GM18873 (cell line): ENCODE data around the gene PP2D1.
"Not testable (repeated sequence)": the region's sequence is repeated elsewhere in the genome, so short reads cannot be mapped to it uniquely, and the experiment has no call there.

Experiments used
- ATAC-seq: cut with Tn5 transposase; IDR thresholded peaks from one replicate; pipeline ENCODE4 v1.9.1; 2021; ENCODE audit warnings: mild to moderate bottlenecking, moderate library complexity, moderate number of reproducible peaks; ENCODE audit not compliant: unreplicated experiment, low FRiP score

PP2D1 gene

GRCh38 chr3:20012164-20012563 is at the start of gene PP2D1:
Gene PP2D1 (minus strand): TSS chr3:20012264. CDS start chr3:20012072, 192 bp downstream.
- ATAC-seq: no peak

- peak; percentile 78 for ATAC-seq
Measured at GRCh38 chr3:20060974-20061685, 49.1 kb upstream of the PP2D1 start.

- ATAC-seq: no peak
Measured at GRCh38 chr3:20059929-20060328, 47.9 kb upstream of the PP2D1 start.

- ATAC-seq: no peak
Measured at GRCh38 chr3:20057612-20058180, 45.6 kb upstream of the PP2D1 start.

GRCh38 chr3:20056725-20057611 is 44.9 kb upstream of the PP2D1 start:
- peak; percentile 27 for ATAC-seq

GRCh38 chr3:20055842-20056241 is 43.8 kb upstream of the PP2D1 start:
- ATAC-seq: no peak

GRCh38 chr3:20055020-20055775 is 43.1 kb upstream of the PP2D1 start:
- ATAC-seq: peak; percentile 15

GRCh38 chr3:20054549-20054987 is 42.5 kb upstream of the PP2D1 start:
- ATAC-seq: peak; percentile 83

GRCh38 chr3:20052851-20053250 is 40.8 kb upstream of the PP2D1 start:
- ATAC-seq: no peak

GRCh38 chr3:20051123-20051806 is 39.2 kb upstream of the PP2D1 start:
- ATAC-seq: no peak

GRCh38 chr3:20047976-20048883 is 36.2 kb upstream of the PP2D1 start:
- peak; percentile 27 for ATAC-seq

- ATAC-seq: no peak
Measured at GRCh38 chr3:20047341-20047779, 35.3 kb upstream of the PP2D1 start.

- no peak for ATAC-seq
Measured at GRCh38 chr3:20046556-20046955, 34.5 kb upstream of the PP2D1 start.

- not testable (repeated sequence) for ATAC-seq
Measured at GRCh38 chr3:20045141-20045540, 33.1 kb upstream of the PP2D1 start.

- ATAC-seq: no peak
Measured at GRCh38 chr3:20043825-20044224, 31.8 kb upstream of the PP2D1 start.

GRCh38 chr3:20043396-20043795 is 31.3 kb upstream of the PP2D1 start:
- peak; percentile 25 for ATAC-seq

- no peak for ATAC-seq
Measured at GRCh38 chr3:20042331-20042730, 30.3 kb upstream of the PP2D1 start.

GRCh38 chr3:20041197-20041780 is 29.2 kb upstream of the PP2D1 start:
- ATAC-seq: peak; percentile 44
